22Rv1 (cell line): ENCODE results near the gene MON1A.

Source experiments
- CTCF ChIP-seq: fragments of 450-650 bp; IDR thresholded peaks from 2 replicates; pipeline ENCODE4 v1.5.1; 2017; ENCODE audit warnings: mild to moderate bottlenecking
- ZFX ChIP-seq: fragments of 450-650 bp; IDR thresholded peaks from 2 replicates; pipeline ENCODE4 v1.6.1; 2017; ENCODE audit warnings: antibody characterized with exemption, borderline replicate concordance

DNA sequence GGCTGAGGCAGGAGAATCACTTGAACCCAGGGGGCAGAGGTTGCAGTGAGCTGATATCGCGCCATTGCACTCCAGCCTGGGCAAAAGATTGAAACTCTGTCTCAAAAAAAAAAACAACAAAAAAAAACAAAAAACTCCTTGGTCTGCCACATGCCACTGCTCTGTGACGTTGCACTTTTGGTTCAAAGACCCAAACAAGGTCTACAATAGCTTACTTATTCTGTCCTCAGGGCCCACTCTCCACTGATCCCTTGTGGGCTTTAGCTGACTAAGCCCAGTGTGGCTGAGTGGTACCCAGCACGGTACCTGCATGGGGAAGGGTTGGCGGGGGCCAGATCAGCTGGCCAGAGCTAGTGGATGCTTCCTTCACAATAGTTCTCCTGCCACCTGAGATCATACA is 1.8 kb downstream of the MON1A start:
- no peak for TF ChIP-seq CTCF
- TF ChIP-seq ZFX = no peak
